CD4-positive, alpha-beta memory T cell (primary cell): ENCODE measurements around the gene CENATAC. TPM values are rescaled to one million over a fixed set of nuclear protein-coding genes. Genes with fewer than 3 reads are reported as not detected.
"Not testable (repeated sequence)": the region's sequence is repeated elsewhere in the genome, so short reads cannot be mapped to it uniquely, and the experiment has no call there.

Experiments used
- CTCF ChIA-PET: fragments of 350-600 bp; sonication (Branson Sonifier 250); formaldehyde crosslinking; loops from one replicate; lab custom pipeline; 2021; ENCODE audit warnings: inconsistent platforms; ENCODE audit not compliant: partially characterized antibody; lab: Charles Lee
- POLR2A ChIA-PET: fragments of 350-600 bp; sonication (Branson Sonifier 250); formaldehyde crosslinking; loops from one replicate; lab custom pipeline; 2021; ENCODE audit not compliant: partially characterized antibody; lab: Charles Lee
- DNase-seq, 5 donors: peaks; one replicate each; pipeline versions ENCODE4 v3.0.0 to v3.0.0-alpha.2; 2020 to 2022; ENCODE audit warnings: mixed read lengths in 1 of 5
- H3K27ac ChIP-seq: one replicate; pipeline ENCODE4 v1.7.0; 2013; ENCODE audit warnings: low read depth, low read length
- H3K27me3 ChIP-seq: 2 replicates; pipeline ENCODE4 v1.7.0; 2013; ENCODE audit warnings: mild to moderate bottlenecking, low read length, moderate library complexity; ENCODE audit not compliant: insufficient read depth
- H3K36me3 ChIP-seq: 2 replicates; pipeline ENCODE4 v1.7.0; 2013; ENCODE audit warnings: mild to moderate bottlenecking, low read length, moderate library complexity; ENCODE audit not compliant: insufficient read depth
- H3K4me1 ChIP-seq: 2 replicates; pipeline ENCODE4 v1.7.0; 2013; ENCODE audit warnings: mild to moderate bottlenecking, low read length, moderate library complexity; ENCODE audit not compliant: insufficient read depth
- H3K4me3 ChIP-seq, 2 donors: one replicate each; pipeline ENCODE4 v1.7.0; 2013; ENCODE audit warnings: low read length in 2 of 2, mild to moderate bottlenecking in 1 of 2
- H3K9me3 ChIP-seq, 2 donors: one replicate each; pipeline ENCODE4 v1.7.0; 2013; ENCODE audit warnings: low read length in 2 of 2, control low read depth in 1 of 2; ENCODE audit not compliant: control insufficient read depth in 1 of 2
- H3K27ac Mint-ChIP-seq, 7 donors: one replicate each; pipeline ENCODE4 v1.8.0; 2020 to 2021; ENCODE audit warnings: mixed read lengths in 7 of 7, mild to moderate bottlenecking in 6 of 7, inconsistent platforms in 3 of 7, moderate library complexity in 3 of 7
- H3K27me3 Mint-ChIP-seq, 2 donors: one replicate each; pipeline ENCODE4 v1.8.0; 2020 to 2021; ENCODE audit warnings: mixed read lengths in 2 of 2
- H3K36me3 Mint-ChIP-seq, 2 donors: one replicate each; pipeline ENCODE4 v1.8.0; 2020 to 2021; ENCODE audit warnings: mixed read lengths in 2 of 2, inconsistent platforms in 1 of 2, mild to moderate bottlenecking in 1 of 2
- H3K4me1 Mint-ChIP-seq, 4 donors: one replicate each; pipeline ENCODE4 v1.8.0; 2020 to 2021; ENCODE audit warnings: mixed read lengths in 4 of 4, mild to moderate bottlenecking in 1 of 4
- H3K4me3 Mint-ChIP-seq, 8 donors: one replicate each; pipeline ENCODE4 v1.8.0; 2020 to 2021; ENCODE audit warnings: mixed read lengths in 8 of 8, mild to moderate bottlenecking in 7 of 8, moderate library complexity in 6 of 8, inconsistent platforms in 3 of 8
- H3K9me3 Mint-ChIP-seq, 8 donors: one replicate each; pipeline ENCODE4 v1.8.0; 2020 to 2021; ENCODE audit warnings: mixed read lengths in 8 of 8, mild to moderate bottlenecking in 5 of 8, inconsistent platforms in 3 of 8, moderate library complexity in 1 of 8
- intact Hi-C: fragments of 100-400 bp; cut with micrococcal nuclease; formaldehyde crosslinking; loops from one replicate; pipeline ENCODE4 v1.15.1; 2023
- polyA plus RNA-seq, 2 donors: library from polyadenylated mRNA; unstranded; fragments of 300-500 nt; fragmentation: Illumina TruSeq; gene quantifications; one replicate each; pipeline ENCODE4 v1.2.3, GENCODE V29; 2021
- total RNA-seq, 2 experiments: library from RNA; stranded (reverse); gene quantifications; one replicate each; pipeline ENCODE4 v1.2.3, GENCODE V29; 2021

CENATAC gene
- total and polyA plus RNA-seq, 4 experiments from 2014 or later = 13.3 to 114 (median 62.9) TPM

DNA sequence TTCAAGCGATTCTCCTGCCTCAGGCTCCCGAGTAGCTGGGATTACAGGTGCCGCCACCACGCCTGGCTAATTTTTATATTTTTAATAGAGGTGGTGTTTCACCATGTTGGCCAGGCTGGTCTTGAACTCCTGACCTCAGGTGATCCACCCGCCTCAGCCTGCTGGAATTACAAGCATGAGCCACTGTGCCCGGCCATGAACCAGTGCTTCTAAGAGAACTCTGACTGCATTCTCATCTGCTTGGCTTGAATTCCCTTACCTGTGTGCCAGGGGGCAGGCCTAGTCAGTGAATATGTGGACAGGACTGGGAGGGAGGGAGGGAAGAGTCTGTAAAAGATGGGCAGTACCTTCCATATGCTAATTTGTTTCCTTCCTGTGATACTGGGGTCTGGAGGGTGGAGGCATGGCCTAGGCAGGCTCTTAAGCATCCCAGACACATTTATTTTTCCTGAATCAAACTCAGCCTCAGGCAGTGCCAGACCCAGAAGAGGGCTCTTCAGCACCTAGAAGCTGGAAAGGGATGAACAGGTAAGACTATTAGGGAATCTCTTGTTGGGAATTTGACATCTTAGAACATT is 13.6 kb downstream of the CENATAC start:
- H3K36me3 Mint-ChIP-seq = peaks cover 47 to 81% of the 10 kb centered on the region in 2 donors
- no peaks in the 10 kb centered on the region for H3K9me3 Mint-ChIP-seq
- H3K27me3 Mint-ChIP-seq = no peaks in the 10 kb centered on the region
- ChIA-PET POLR2A (interaction anchor here (9.4 kb wide), 1 partner anchor 11 kb away, joined by 170 read pairs; the partner anchor contains the start of gene CENATAC), CTCF (no interaction called here)
- Histone ChIP-seq H3K27ac (no peak overlapping the region), H3K27me3 (no peaks in the 10 kb centered on the region), H3K9me3 (no peaks in the 10 kb centered on the region), H3K36me3 (peaks cover 53% of the 10 kb centered on the region), H3K4me3 (no peak overlapping the region), H3K4me1 (peaks cover 14% of the 10 kb centered on the region)
- intact Hi-C loops = no loop called here
- DNase-seq = no peak
- H3K4me1 Mint-ChIP-seq = peaks cover 12 to 27% (median 19%) of the 10 kb centered on the region in 4 donors
- no peak overlapping the region for H3K4me3 Mint-ChIP-seq
- peak overlapping the region in 1 of 7 donors; percentile 46 for H3K27ac Mint-ChIP-seq

DNA sequence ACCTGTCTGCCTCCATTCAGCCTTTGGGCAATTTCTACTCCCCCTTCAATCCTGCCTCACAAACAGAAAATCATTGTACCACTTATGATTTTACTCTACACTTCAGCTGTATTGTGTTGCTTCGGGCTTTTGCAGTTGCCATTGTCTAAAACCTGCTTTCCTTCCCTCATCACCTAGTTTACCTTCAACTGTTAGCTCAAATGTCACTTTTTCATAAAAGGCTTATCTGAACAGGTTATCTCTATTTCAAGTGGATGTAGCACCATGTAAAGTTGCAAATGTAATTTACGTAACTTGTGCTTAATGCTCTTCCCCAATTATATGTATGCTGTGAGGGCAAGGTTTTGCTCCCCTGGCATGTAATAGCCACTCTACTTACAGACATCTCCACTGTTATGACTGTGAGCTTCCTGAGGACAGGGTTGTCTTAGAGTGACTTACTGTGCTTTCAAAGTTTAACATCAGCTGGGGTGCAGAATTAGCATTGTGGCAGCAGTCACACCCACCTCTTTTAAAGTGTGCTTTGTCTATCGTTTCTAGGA is 14.8 kb downstream of the CENATAC start:
- H3K9me3 ChIP-seq = no peaks in the 10 kb centered on the region
- Mint-ChIP-seq H3K4me3 (no peak overlapping the region), H3K27ac (peak overlapping the region in 5 of 7 donors; percentile 1 to 77 (median 63)), H3K9me3 (no peaks in the 10 kb centered on the region), H3K4me1 (peaks cover 14 to 38% (median 23%) of the 10 kb centered on the region in 4 donors), H3K27me3 (no peaks in the 10 kb centered on the region), H3K36me3 (peaks cover 47 to 82% of the 10 kb centered on the region in 2 donors)
- DNase-seq = no peak
- no peak overlapping the region for H3K27ac ChIP-seq
- H3K36me3 ChIP-seq = peaks cover 53% of the 10 kb centered on the region
- intact Hi-C loops = no loop called here
- no peak overlapping the region for H3K4me3 ChIP-seq
- H3K27me3 ChIP-seq = no peaks in the 10 kb centered on the region
- peaks cover 24% of the 10 kb centered on the region for H3K4me1 ChIP-seq
- CTCF ChIA-PET = no interaction called here
- POLR2A ChIA-PET = interaction anchor here (9.4 kb wide), 1 partner anchor 12 kb away, joined by 170 read pairs; the partner anchor contains the start of gene CENATAC

DNA sequence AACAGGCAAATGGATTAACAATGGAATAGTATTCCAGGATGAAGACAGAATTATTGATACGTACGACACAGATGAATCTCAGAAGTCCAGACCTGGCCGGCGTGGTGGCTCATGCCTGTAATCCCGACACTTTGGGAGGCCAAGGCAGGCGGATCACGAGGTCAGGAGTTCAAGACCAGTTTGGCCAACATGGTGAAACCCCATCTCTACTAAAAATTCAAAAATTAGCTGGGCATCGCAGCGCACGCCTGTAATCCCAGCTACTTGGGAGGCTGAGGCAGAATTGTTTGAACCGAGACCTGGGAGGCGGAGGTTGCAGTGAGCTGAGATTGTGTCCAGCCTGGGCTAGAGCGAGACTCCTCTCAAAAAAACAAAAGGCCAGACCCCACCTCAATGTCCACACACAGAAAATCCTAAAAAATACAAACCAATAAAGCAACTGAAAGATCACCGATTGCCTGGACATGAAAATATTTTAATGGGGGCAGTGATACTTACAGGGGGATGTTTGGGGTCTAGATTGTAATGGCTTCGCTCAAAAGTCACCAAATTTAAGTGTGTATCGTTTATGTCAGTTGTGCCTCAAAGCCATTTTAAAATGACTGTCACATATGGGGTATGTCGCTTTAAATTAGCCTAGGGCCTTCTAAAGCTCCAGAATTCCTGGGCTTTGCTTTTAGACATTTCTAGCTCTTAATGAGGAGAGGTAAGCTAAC is 16.4 kb downstream of the CENATAC start:
- CTCF ChIA-PET = interaction anchor here (0.7 to 2.7 kb wide), 3 partner anchors 11 to 225 kb away, joined by 4 to 7 read pairs (median 4); no protein-coding TSS in a partner anchor
- Mint-ChIP-seq H3K27me3 (no peaks in the 10 kb centered on the region), H3K9me3 (no peaks in the 10 kb centered on the region), H3K4me1 (peaks cover 14 to 55% (median 28%) of the 10 kb centered on the region in 4 donors), H3K36me3 (peaks cover 48 to 81% of the 10 kb centered on the region in 2 donors), H3K4me3 (peak overlapping the region in 2 of 8 donors; percentile 21 to 39), H3K27ac (peak overlapping the region in 5 of 7 donors; percentile 23 to 98 (median 57))
- no peak for DNase-seq
- Histone ChIP-seq H3K4me3 (no peak overlapping the region), H3K4me1 (peaks cover 24% of the 10 kb centered on the region), H3K27ac (no peak overlapping the region), H3K36me3 (peaks cover 50% of the 10 kb centered on the region), H3K27me3 (no peaks in the 10 kb centered on the region), H3K9me3 (no peaks in the 10 kb centered on the region)
- intact Hi-C loops = no loop called here
- POLR2A ChIA-PET = interaction anchor here (0.6 to 9.4 kb wide), 6 partner anchors 14 to 938 kb away, joined by 3 to 170 read pairs (median 4); partner anchors contain the start of genes CENATAC, DPAGT1, SLC37A4 and TMPRSS4

DNA sequence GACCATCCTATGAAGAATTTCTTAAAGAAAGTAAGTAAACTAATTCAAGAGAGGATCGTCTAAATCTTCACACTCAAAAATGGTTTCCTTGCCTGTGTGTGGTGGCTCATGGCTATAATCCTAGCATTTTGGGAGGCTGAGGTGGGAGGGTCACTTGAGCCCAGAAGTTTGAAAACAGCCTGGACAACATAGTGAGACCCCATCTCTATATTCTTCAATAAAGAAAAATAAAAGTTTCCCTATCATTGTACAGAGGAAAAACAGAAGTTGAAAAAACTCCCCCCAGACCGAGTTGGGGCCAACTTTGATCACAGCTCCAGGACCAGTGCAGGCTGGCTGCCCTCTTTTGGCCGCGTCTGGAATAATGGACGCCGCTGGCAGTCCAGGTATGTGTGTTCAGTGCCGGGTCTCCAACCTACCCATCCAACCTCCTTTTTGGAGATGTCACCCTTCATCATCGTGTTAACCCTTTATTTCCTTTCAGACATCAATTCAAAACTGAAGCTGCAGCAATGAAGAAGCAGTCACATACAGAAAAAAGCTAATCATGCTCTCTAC is 17.2 kb downstream of the CENATAC start:
- no peaks in the 10 kb centered on the region for H3K27me3 ChIP-seq
- Mint-ChIP-seq H3K27ac (peak overlapping the region; percentile 16 to 100 (median 63)), H3K9me3 (no peaks in the 10 kb centered on the region), H3K36me3 (peaks cover 46 to 83% of the 10 kb centered on the region in 2 donors), H3K4me3 (peak overlapping the region in 3 of 8 donors; percentile 13 to 40 (median 34)), H3K4me1 (peaks cover 18 to 63% (median 35%) of the 10 kb centered on the region in 4 donors), H3K27me3 (no peaks in the 10 kb centered on the region)
- intact Hi-C loops = loop anchor here (5.0 kb wide), 1 partner anchor 578 kb away; the partner anchor contains the start of gene KMT2A
- no peaks in the 10 kb centered on the region for H3K9me3 ChIP-seq
- H3K27ac ChIP-seq = no peak overlapping the region
- CTCF ChIA-PET = interaction anchor here (0.6 to 2.7 kb wide), 3 partner anchors 12 to 526 kb away, joined by 4 to 7 read pairs (median 4); no protein-coding TSS in a partner anchor
- POLR2A ChIA-PET = interaction anchor here (1.0 to 9.4 kb wide), 10 partner anchors 14 to 225 kb away, joined by 3 to 170 read pairs (median 4); partner anchors contain the start of genes CENATAC, DPAGT1, HMBS and HYOU1
- H3K36me3 ChIP-seq = peaks cover 50% of the 10 kb centered on the region
- H3K4me3 ChIP-seq = no peak overlapping the region
- peaks cover 31% of the 10 kb centered on the region for H3K4me1 ChIP-seq
- no peak for DNase-seq

DNA sequence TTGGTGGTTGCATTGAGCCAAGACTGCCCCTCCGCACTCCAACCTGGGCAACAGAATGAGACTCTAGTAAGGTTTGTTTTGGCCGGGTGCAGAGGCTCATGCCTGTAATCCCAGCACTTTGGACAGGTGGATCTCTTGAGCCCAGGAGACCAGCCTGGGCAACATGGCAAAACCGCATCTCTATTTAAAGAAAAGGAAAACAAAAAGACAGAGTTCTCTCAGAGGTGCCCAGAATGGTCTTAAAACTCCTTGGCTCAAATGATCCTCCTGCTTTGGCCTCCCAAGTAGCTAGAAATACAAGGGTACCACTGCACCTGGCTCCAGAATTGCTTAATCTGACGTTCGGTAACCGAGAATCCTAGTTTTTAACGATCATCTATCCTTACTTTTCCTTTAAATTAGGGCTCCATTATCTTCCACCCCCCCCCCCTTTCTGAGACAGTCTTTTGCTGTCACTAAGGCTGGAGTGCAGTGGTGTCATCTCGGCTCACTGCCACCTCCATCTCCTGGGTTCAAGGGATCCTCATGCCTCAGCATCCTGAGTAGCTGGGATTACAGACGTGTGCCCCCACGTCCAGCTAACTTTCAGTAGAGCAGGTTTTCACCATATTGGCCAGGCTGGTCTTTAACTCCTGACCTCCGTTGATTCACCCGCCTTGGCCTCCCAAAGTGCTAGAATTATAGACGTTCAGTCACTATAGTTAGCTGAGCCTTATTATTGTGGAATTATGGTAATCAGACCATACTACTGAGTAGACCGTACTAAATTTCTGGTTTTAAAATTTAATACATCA is 18.5 kb downstream of the CENATAC start:
- peak overlapping the region; percentile 87 for H3K27ac ChIP-seq
- peaks cover 42% of the 10 kb centered on the region for H3K4me1 ChIP-seq
- H3K27me3 ChIP-seq = no peaks in the 10 kb centered on the region
- H3K9me3 ChIP-seq = no peaks in the 10 kb centered on the region
- Mint-ChIP-seq H3K9me3 (no peaks in the 10 kb centered on the region), H3K27ac (peak overlapping the region; percentile 30 to 100 (median 100)), H3K36me3 (peaks cover 41 to 79% of the 10 kb centered on the region in 2 donors), H3K27me3 (no peaks in the 10 kb centered on the region), H3K4me3 (peak overlapping the region in 7 of 8 donors; percentile 36 to 99 (median 51)), H3K4me1 (peaks cover 20 to 71% (median 44%) of the 10 kb centered on the region in 4 donors)
- CTCF ChIA-PET = interaction anchor here (1.2 to 2.7 kb wide), 2 partner anchors 13 to 15 kb away, joined by 5 to 7 read pairs; partner anchors contain the start of gene SLC37A4
- POLR2A ChIA-PET = interaction anchor here (1.4 to 9.4 kb wide), 8 partner anchors 9 to 227 kb away, joined by 3 to 170 read pairs (median 5); partner anchors contain the start of genes CENATAC, HYOU1, SLC37A4 and VPS11
- intact Hi-C loops = loop anchor here (5.0 kb wide), 1 partner anchor 579 kb away; the partner anchor contains the start of gene KMT2A
- DNase-seq = no peak
- peaks cover 49% of the 10 kb centered on the region for H3K36me3 ChIP-seq
- peak overlapping the region in 1 of 2 donors; percentile 71 for H3K4me3 ChIP-seq

DNA sequence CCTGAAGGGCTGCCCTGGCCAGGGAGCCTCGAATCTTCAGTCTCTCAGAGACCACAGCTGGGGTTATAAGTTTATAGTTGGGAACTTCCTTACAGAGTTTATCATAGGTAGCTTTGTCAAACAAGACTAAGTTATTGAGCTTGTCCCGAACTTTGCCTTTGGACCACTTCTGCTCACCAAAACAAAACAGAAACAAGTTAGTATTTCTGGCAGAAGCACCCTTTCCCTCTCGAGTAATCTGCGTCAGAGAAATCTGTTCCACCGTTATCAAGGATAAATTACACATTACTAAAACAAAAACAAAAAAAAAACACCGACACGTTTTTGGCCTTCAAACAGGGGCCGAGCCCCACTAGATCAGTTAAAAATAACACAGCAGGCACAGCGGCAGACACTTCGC is 19.4 kb downstream of the CENATAC start:
- peak overlapping the region; percentile 94 to 100 (median 99) for H3K4me3 Mint-ChIP-seq
- peaks cover 50% of the 10 kb centered on the region for H3K36me3 ChIP-seq

More for the DNA sequence above, 19.4 kb downstream of the CENATAC start:
- CTCF ChIA-PET = interaction anchor here (0.7 kb wide), 1 partner anchor 50 kb away, joined by 3 read pairs; the partner anchor contains the start of gene VPS11
- peak in 4 of 5 donors; percentile 14 to 53 (median 29) for DNase-seq
- POLR2A ChIA-PET = interaction anchor here (1.1 to 9.4 kb wide), 8 partner anchors 10 to 312 kb away, joined by 4 to 170 read pairs (median 18); partner anchors contain the start of genes CENATAC, HYOU1 and SLC37A4
- Histone ChIP-seq H3K4me1 (peaks cover 48% of the 10 kb centered on the region), H3K4me3 (peak overlapping the region; percentile 71 to 96), H3K27ac (peak overlapping the region; percentile 87)
- H3K9me3 Mint-ChIP-seq, H3K27me3 ChIP-seq, H3K9me3 ChIP-seq, H3K27me3 Mint-ChIP-seq: not testable (repeated sequence)
- H3K27ac Mint-ChIP-seq = peak overlapping the region; percentile 98 to 100 (median 100)
- intact Hi-C loops = loop anchor here (5.0 kb wide), 1 partner anchor 580 kb away; the partner anchor contains the start of gene KMT2A
- peaks cover 24 to 72% (median 50%) of the 10 kb centered on the region in 4 donors for H3K4me1 Mint-ChIP-seq
- peaks cover 44 to 81% of the 10 kb centered on the region in 2 donors for H3K36me3 Mint-ChIP-seq
